ENCODE results near the gene WDR76.

GRCh38 chr15:43880406-43881194, 53.8 kb downstream of the WDR76 start:
- TF ChIP-seq CTCF (IDR thresholded peaks at IDR 0.05) (no peak), POLR2A (IDR thresholded peaks at IDR 0.05) (no peak)
